Stimulated activated CD8-positive, alpha-beta memory T cell treated with anti-CD3 and anti-CD28 coated beads, Interleukin-12 subunit alpha, Interleukin-12 subunit beta, amount 100 ng/mL, for 24 hours (primary cell): ENCODE data around the gene GTF2F2.
"Not testable (repeated sequence)": the region's sequence is repeated elsewhere in the genome, so short reads cannot be mapped to it uniquely, and the experiment has no call there.

Source experiments
- DNase-seq: peaks from one replicate; pipeline ENCODE4 v3.0.0-alpha.2; 2020; ENCODE audit errors: extremely low read depth

The GTF2F2 gene

GRCh38 chr13:45254396-45254795 is 134.1 kb downstream of the GTF2F2 start:
- no peak for DNase-seq

GRCh38 chr13:45255247-45255987 is 135.1 kb downstream of the GTF2F2 start:
- no peak for DNase-seq

DNA sequence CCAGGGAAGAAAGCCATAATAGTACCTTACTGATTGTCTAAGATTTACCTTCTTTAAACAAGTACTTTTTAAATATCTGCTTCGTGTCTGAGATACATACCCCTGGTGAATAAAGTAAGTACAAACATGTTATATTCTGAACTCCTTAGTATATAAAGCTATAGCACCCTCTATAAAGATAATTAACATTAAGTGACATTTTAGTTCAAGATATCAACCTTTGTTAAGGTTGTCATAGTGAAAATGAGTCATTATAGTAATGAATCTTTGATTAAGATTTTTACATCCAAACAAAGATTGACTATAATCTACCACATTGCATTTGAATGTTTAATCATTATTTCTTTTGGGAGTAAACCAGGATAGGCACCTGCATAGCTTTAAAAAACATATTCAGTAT is 135.9 kb downstream of the GTF2F2 start:
- DNase-seq = no peak

DNA sequence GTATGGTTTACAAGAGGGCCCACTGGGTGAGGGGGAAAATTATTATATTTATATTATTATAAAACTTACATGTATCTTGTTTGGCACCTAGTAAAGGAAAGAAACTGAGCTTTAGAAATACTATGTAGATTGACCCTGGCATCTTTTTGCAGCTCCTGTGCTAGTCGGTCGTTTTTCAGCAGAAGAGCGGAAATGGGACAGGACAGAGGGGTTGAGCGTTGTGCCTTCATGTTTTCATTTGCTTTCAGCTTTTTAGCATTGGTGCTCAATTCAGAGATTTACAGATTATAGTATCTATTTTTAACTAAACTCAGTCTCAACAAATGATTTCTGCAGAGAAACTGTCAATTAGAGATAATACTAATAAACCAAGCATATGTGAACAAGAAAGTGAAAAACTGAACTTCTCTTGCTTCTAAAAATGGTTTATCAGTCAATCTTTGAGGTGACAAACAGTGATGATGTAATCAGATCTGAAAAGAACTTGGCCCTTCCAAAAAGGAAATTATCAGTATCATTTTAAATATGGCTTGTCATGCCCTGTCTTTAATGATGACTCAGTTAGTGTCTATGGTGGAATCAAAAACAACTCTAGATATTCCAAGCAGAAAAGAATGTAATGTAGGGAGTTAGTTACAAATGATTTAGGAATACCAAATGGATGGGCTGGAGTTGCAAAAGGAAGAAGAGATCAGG is 137.5 kb downstream of the GTF2F2 start:
- no peak for DNase-seq

DNA sequence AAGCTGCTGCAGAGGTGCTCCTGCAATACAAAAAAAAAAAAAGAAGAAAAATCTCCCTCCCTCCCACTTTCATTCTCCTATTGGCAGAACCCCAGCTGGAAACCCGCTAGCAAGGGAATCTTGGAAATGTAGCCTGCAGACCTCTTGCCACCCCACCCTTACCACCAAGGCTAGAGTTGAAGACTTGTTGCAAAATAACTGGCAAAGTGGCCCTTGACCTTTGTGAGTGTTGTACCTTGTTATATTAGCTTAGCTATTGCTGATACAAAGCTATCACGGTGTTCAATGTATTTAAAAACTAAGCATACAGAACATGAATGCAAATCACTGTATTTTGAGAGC is 138.0 kb downstream of the GTF2F2 start:
- no peak for DNase-seq

DNA sequence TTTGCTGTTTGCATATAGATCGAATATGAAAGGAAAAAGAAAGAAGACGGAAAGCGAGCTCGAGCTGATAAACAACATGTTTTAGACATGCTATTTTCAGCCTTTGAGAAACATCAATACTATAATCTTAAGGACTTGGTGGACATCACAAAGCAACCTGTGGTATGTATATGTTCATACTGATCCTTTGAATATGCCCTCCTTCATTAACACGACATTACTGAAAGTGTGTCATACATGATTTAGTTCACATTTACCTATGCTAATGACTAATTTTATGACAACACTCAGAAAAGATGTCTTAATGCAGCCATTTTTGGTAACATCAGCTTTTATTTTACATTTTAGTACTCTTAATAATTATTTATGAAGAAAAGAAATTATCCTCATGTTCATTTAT is 146.9 kb downstream of the GTF2F2 start:
- DNase-seq = no peak

DNA sequence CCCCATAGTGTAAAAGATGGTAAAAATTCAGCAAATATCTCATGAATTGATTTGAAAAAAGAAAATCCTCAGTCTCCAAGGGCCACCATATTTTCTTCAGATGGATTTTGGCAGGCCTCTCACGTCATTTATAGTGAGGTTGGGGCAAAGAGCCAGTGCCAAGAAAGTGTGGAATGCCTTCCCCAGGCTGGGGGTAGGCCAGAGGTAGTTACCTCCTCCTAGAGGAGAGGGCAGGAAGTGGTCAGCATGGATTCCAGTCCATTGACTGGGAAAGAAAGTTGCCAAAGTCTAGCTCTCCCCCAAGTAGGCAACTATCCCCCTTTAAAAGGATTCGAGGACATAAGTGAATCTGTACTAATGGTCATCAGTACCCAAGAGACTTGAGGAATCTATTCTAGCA is 148.9 kb downstream of the GTF2F2 start:
- no peak for DNase-seq

DNA sequence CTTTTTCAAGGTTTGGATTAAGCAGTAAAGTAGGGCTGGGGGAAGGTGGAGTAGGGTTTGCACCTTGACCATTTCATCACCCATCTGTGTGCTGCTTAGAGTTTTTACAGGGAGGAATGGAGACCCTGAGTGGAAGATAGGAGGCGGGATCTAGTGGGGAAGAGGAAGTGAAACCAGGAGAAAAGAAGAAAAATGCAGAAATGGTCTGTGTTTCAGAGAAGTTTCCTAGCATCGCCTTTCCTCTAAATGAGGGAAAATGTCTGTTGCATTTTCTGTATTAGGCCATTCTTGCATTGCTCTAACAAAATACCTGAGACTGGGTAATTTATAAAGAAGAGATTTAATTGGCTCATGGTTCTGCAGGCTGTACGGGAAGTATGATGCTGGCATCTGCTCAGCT is 156.6 kb downstream of the GTF2F2 start:
- no peak for DNase-seq

DNA sequence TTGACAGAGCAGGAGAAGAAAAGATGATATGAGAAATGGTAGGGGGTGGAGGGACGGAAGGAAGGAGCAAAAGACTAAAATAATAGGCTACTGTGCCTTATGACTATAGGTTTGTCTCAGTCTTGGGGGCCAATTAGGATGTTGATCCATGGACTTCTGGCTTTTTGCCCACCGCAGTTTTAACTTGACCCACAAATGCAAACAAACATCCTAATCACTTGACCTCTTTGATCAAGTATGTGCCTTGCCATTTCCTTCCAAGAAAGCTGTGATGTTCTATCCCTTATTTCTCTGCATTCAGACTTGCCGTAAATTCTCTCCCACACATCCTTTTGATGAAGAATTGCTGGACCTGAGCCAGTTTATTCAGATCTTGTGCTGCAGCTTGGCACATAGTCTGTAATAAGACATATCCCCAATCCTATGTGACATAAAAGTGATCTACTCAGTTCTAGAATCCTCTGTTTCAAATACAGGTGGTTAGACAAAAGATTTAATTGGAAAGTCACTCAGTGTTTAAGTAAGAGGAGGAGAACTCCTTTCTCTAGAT is 157.9 kb downstream of the GTF2F2 start:
- DNase-seq = no peak

DNA sequence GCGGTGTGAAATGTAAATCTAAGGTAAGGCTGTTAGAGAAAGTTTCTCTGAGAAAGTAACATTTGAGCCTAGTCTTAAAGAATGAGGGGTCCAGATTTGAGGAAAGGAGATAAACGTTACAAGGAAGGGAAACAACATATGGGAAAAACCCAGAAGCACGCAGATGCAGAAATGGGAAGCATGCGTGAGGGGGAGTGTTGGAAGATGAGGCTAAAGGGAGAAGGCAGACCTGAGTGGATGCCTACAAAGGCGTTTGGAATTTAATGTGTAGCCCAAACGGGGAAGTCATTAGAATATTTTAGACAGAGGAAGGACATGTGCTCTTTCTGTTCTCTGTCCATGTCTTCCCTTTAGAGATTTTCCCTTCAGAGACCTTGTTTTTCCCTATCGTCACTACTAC is 159.7 kb downstream of the GTF2F2 start:
- no peak for DNase-seq

GRCh38 chr13:45280751-45281634 is 160.7 kb downstream of the GTF2F2 start:
- peak; percentile 26 for DNase-seq

DNA sequence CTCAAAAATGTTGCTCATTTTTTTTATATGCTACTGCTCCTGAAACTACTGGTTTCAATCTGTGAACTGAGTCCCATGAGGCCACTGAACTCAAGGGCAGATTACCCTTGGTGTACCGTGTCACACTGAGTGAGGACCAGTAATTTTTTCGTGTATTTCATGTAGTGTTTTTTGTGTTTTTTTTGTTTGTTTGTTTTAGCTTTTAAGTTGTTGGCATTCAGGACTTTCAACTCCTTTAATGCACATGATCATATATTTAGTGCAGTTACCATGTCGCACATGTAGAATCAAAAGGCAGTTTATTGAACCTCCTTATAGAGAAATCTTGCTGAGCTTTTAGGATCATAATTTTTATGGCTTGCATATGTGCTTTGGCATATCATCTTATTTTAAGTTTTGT is 162.7 kb downstream of the GTF2F2 start:
- DNase-seq = no peak

DNA sequence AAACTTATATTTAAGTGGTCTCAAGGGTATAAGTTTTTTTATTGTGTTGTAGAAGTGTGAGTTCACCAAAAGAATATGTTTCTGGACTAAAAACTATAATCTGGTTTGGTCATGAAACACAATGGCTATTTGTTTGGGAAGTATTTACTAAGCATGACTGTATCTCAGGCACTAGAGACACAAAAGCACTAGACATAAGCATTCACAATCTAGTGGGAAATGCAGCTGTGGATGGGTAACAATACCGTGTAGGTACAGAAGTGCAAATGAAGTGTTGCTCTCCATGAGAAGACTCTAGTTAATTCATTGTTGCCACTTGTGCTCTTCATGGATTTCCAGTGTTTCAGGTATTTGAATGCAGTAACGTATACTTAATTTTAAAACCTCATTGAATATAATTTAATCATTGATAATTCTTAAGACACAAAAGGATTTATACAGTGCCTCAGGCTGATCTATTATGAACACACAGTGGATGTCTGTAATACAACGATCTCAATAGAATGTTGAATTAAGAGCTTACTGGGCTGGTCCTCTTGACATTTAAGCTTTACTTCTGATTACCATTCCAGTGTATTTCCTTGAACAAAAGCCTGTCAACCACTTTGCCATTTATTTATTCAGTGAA is 169.7 kb downstream of the GTF2F2 start:
- DNase-seq = no peak

DNA sequence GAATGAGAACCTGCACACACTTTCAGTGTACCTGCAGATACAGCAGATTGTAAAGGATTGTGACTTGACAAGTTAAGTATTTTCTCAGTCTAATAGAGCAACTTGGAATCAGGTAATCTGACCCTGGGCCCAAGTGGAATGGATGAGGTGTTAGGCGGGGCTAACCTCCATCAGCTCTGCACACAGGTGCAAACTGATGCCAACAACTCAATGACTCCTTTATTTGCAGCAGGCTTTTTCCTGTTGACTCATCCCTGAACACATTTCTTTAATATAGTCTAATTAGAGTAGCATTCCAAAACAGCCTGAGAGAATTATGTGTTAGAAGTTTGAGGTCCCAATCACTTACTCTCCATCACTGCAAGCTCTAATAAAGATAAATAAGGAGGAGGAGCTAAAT is 171.9 kb downstream of the GTF2F2 start:
- DNase-seq = no peak

DNA sequence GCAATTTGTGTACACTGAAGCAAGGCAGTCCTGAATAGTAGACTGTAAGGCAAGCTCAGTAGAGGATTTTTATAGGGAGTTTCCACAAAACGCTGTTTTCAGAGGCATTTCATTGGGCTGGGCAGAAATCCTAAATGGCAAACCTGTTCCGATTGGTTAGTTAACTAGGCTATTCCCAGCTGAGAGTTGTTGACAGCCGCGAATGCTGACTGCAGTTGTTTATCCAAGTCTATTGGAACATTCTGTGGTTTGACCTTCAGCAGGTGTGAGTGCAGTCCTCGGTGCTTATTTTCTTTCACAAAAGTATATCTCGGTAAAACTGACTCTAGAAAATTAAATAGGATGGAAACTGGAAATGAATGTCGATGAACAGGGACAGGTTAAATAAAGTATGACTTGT is 175.2 kb downstream of the GTF2F2 start:
- DNase-seq = no peak

GRCh38 chr13:45296259-45296658 is 175.9 kb downstream of the GTF2F2 start:
- no peak for DNase-seq

- no peak for DNase-seq
These were observed 177.3 kb downstream of the GTF2F2 start for GRCh38 chr13:45297456-45298205.

GRCh38 chr13:45298206-45298505 is 177.8 kb downstream of the GTF2F2 start:
- DNase-seq = no peak

GRCh38 chr13:45298550-45298949 is 178.2 kb downstream of the GTF2F2 start:
- DNase-seq = not testable (repeated sequence)

DNA sequence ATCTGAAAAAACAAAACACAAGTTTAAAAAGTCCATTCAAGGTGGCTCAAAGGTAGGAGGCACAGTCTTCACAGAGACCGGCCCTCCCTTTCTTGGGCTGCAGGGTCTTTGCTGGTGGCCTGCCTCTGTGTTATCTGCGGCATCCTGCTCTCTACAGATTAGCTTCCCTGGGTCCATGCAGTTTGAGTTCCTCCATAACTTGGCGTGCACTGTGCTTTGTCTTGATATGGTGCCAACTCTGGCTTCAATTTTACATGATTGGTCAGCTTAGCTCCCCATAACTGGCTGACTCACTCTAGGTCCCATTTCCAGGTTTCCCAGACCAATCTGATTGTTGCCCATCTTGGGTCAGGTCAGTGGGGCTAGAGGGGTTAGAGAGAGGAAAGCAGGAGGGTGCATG is 178.9 kb downstream of the GTF2F2 start:
- no peak for DNase-seq

DNA sequence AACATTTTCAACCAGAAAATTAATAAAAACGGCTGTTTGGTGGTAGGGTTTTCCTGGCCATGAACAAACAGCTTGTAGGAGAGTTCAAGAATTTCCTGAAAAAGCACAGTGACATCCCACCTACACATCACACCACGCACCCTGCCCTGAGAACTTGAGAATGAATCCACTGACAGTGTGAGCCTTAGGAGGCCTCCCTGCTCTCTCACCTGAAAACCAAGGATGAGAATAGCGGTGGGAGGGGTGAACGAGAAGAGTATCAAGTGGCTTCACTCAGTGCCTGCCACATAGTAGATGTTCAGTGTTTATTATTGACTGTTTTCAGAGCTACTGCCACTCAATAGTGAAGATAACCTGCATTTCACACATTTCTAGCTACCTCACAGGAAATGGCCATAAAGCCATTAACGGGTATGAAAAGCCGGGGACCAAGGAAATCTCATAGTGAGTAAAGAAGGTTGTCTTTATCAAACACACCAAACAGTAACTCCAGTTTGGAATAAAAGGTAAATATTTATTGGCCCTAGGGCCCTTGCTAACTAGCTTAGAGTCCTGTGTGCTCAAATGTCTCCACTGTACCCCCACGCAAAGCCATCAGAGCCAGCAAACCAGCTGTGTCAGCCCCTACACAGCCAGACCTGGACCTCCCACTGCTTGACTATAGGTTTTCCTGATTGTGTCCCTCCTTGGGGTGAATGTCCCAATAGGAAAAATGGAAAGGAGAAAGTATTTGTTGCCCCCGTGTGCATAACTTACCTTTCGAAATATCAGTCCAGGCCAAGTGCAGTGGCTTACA is 180.1 kb downstream of the GTF2F2 start:
- no peak for DNase-seq
